Measurements from ENCODE around the gene ANKRD53. TPM values are rescaled to one million over a fixed set of nuclear protein-coding genes. Genes with fewer than 3 reads are reported as not detected.

The ANKRD53 gene, protein sequence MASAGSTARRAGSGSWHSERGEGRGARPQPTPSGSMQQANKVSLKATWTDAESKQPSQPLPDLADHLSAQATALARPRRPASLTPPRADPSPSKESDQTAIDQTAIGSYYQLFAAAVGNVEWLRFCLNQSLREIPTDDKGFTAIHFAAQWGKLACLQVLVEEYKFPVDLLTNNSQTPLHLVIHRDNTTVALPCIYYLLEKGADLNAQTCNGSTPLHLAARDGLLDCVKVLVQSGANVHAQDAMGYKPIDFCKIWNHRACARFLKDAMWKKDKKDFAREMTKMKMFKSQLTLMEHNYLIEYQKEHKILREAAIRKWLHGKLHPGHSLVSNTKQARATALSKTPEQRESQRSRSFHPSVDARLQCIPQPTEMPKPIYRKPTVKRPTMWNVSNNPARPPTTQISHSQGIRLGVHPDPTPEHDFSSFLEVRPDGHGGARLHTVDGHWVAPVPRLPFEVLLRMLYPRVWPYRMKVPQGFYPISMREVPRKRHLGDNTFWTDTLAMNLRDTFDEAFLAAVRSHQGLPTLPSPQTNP
- 0.30 TPM for total RNA-seq
- long read RNA-seq, partial matches to known transcripts, result 1 of 2 reads
- long read RNA-seq, other reads (novel, unspliced or antisense), result 1 of 2 reads

DNA sequence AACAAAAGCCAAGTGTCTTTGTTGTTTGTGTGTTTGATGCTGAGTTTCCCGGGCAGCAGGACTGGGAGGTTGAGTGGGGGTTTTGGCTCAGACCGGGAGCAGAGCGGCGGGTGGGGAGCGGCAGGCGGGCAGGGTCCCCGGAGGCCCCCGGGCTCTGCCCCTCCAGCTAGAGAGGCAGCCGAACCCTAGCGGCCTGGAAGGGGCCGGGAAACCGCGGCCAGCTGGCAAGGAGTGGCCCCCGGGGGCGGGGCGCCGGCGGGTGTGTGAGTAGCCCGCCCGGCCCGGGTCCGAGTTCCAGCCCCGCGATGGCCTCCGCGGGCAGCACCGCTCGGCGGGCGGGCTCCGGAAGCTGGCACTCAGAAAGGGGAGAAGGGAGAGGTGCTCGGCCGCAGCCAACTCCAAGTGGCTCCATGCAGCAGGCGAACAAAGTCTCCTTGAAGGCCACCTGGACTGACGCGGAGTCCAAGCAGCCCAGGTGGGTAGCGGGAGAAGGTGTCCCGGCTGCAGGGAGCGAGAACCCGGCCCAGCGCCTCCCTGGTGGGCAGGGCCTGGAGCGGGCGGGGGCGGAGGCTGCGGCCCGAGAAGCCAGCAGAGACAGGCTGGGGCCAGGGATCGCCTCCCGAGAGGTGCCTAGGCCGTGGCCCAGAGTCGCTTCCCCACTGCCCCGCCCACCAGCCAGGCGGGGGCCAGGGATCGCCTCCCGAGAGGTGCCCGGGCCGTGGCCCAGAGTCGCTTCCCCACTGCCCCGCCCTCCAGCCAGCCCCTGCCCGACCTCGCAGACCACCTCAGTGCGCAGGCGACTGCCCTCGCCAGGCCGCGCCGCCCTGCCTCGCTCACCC is at the start of gene ANKRD53:
ANKRD53 (plus strand) TSS at position 290 of the 839 bp plus-strand sequence; CDS start at position 306, 16 bp downstream.
- intact Hi-C loops (cut with DNase I), result no loop called here
- DNase-seq (peak; percentile 75), ATAC-seq (ENCODE audit: poor library complexity) (peak; percentile 79)

DNA sequence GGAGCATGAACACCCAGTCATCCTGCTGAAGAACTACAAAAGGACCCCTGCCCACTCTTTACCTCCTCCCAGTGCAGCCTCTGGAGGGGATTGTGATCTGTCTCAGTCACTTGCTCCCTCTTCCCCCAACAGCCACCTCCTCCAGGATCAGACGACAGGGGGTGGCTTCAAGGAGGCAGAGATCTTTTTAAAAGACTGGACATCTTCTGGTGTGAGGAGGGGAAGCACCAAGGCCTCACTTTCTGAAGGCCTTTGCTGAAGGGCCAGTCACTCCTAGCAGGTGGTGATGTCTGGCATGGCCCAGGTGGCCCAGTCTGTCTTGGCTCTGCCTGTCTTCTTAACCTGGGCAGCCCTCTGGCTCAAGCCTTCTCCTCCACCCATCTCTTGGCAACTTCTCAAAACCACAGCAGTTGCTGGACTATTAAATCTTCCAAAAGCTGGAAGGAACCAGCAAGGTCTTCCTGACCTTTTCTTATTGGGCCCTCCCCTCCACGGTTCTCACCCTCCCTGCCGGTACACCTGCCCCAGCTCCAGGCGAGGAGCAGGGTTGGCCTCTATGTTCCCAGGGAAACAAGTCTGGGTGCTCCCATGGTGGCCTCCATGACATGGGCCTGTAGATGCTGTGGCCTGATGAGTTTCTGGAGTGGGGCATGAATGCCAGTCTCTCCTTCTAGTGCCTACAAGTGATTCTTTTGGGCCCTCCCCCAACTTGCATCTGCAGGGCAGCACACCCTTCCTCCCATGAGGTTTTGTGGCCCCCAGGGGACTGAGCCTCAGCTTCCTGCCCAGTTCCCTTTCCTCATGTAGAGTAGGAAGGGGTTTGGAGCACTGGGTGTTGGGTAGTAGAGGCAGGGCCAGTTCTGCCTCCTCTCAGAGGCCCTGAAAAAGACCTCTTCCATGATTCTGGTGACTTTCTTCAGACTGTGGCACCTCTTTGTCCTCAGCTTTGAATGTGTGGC is 47.8 kb upstream of the ANKRD53 start:
- ATAC-seq (ENCODE audit: poor library complexity) (no peak), DNase-seq (no peak)
- intact Hi-C loops (cut with DNase I), result no loop called here

DNA sequence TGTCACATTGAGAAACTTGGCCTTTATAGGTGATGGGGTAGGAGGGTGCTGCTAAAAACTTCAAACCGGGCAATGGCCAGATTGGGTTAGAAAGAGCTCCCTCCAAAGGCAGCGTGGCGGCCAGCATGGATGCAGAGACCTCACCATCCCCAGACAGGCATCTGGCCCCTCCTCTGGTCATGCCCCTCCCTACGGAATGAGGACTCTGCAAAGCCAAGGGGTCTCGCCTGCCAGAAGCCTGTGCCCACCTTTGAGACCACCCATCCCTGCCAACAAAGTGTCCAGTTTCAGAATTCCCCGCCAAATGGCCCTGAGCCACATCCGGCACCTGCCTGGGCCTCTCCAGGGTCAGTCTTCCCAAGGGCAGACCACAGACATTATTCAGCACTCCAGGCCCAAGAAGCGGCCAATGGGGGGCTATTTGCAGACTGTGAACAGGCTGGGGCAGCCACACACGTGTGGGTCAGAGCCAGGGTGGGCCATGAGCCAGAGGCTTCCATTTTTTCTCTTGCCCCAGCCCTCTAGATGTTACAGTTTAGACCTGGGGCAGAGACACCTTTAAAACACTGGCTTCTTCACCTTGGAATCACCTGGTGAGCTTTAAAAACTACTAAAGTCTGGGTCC is 46.9 kb upstream of the ANKRD53 start:
- ATAC-seq (ENCODE audit: poor library complexity) (no peak), DNase-seq (no peak)

DNA sequence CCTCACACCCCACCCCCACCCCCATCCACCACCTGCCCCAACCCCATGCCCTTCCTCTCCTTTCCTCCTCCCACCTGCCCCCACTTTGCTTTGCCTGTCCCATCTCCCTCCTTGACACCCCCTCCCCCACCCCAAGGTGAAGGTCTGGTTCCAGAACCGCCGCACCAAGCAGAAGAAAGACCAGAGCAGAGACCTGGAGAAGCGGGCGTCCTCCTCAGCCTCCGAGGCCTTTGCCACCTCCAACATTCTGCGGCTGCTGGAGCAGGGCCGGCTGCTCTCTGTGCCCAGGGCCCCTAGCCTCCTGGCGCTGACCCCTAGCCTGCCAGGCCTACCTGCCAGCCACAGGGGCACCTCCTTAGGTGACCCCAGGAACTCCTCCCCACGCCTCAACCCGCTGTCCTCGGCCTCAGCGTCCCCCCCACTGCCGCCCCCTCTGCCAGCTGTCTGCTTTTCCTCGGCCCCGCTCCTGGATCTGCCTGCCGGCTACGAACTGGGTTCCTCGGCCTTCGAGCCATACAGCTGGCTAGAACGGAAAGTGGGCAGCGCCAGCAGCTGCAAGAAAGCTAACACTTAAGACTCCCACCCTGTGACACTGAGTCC is 45.7 kb upstream of the ANKRD53 start:
- intact Hi-C loops (cut with DNase I), result no loop called here
- ATAC-seq (ENCODE audit: poor library complexity) (no peak), DNase-seq (no peak)

More for the DNA sequence above, 46.9 kb upstream of the ANKRD53 start:
- intact Hi-C loops (cut with DNase I), result no loop called here

DNA sequence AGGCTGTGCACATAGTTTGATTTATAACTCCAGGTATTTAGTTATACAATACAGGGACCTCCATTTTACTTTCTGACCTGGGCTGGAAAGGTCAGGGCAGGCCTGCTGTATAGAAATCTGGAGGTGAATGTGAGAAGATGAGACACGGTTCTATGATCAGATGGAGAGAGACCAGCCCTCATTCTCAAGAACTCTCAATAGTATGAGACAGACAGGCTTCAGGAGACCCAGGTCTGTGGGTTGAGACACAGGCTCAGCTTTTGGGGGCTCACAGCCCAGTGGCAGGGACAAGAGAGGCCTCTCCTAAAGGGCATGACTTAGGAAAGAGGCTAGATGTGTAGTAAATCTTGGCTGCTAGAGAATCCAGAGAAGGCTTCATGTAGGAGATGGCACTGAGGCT is 43.4 kb upstream of the ANKRD53 start:
- DNase-seq, result no peak
- ATAC-seq (ENCODE audit: poor library complexity), result no peak
- intact Hi-C loops (cut with DNase I), result no loop called here

DNA sequence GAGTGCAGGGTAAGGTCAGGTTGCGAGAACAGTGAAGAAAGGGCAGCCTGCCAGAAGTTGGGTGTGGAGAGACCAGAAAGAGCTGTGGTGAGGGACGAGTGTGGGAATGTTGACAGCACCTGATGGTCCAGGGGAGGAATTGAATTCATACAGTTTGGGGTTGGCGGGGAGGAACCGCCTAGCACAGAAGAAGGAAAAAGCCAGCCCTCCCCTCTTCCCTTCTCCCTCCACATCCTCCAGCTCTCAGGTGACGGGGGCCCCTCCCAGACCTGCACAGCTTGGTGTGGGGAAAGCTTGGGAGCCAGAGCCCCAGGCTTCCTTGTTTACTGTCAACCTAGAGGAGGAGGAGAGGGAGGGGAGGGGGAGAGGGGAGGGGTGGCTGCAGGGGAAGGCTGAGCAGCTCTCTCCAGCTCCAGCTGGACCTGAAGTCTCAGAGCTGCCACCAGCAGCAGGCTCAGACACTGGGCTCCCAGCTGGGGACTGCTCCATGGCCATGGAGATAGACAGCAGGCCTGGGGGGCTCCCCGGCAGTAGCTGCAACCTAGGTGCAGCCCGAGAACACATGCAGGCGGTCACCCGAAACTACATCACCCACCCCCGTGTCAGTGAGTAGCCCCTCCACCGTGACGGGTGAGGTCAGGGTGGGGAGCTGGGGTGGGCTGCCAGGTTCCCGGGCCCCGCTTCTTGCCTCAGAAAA is 42.8 kb upstream of the ANKRD53 start, which contains the start of gene ATP6V1B1:
ATP6V1B1 (plus strand) TSS at position 433 of the 697 bp plus-strand sequence; CDS start at position 488, 55 bp downstream.
- ATAC-seq (ENCODE audit: poor library complexity) (no peak), DNase-seq (no peak)
- intact Hi-C loops (cut with DNase I), result no loop called here

DNA sequence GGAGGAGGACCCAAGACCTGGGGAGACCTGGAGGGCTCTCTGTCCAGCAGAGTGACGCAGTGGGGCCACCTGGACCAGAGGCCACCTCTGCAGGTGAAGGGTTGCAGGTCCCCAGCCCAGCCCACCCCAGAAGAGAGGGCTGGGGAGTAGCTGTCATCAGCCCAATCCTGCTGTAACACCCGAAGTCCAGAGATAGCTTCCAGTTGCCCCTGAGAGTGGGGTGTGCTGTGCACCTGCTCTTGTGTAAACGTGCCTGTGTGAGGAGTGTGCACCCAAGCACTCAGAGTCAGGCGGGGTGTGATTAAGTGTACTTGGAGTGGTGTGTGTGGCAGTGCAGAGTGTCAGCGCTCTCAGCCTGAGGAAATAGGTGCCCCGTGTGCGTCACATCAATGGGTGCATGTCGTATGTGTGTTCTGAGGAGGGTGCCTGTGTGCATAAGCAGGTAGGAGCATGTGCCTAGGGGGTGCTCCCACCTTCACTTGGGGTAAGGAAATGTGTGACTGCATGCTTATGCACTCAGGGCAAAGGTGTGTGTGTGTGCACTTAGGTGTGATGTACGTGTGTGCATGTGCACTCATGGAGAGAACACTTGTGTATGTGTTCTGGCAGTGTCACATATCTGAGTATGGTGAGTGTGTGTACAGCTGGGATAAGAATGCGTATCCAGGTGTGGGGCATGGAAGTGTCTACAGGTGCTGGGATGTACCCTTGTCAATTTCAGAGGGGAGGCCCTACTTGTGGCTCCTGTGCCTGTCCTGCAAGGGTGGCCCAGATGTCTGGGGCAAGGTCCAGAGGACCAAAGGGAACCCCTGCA is 42.1 kb upstream of the ANKRD53 start:
- ATAC-seq (ENCODE audit: poor library complexity), result no peak
- intact Hi-C loops (cut with DNase I), result no loop called here
- no peak for DNase-seq

DNA sequence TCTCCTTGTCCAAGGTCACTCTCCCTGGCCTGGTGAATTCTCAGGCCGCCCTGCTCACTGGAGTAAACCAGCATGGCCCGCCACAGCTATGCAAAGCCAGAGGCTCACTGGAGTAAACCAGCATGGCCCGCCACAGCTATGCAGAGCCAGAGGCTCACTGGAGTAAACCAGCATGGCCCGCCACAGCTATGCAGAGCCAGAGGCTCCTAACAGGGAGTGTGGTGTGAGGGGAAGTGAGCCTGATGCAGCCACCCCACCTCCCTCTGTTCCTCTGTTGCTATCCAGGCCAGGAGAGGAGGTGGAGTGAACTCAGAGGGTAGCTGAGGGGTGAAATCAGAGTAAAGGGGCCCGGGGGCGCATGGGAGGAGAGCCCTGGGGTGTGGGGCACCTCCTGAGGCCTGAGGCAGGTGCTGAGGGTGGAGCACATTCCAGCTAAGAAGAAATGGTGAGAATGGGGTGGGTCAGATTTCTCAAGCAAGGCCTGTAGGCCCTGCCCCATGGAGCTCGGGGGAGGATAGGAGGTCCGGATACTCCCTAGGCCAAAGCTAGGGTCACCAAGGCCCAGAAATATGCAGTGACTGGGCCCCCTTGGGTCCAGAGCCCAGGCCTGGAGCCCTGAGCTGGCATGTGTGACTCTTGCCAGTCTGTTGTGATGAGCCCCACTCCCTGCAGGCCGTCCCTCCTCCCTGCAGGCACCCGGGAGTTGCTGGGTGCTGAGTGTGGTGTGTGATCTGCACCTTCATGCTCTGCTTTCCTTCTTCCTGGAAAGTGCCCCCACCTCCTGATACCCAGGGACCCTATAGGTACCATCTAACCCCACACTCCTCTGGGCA is 41.2 kb upstream of the ANKRD53 start:
- intact Hi-C loops (cut with DNase I), result no loop called here
- no peak for DNase-seq
- ATAC-seq (ENCODE audit: poor library complexity), result no peak

DNA sequence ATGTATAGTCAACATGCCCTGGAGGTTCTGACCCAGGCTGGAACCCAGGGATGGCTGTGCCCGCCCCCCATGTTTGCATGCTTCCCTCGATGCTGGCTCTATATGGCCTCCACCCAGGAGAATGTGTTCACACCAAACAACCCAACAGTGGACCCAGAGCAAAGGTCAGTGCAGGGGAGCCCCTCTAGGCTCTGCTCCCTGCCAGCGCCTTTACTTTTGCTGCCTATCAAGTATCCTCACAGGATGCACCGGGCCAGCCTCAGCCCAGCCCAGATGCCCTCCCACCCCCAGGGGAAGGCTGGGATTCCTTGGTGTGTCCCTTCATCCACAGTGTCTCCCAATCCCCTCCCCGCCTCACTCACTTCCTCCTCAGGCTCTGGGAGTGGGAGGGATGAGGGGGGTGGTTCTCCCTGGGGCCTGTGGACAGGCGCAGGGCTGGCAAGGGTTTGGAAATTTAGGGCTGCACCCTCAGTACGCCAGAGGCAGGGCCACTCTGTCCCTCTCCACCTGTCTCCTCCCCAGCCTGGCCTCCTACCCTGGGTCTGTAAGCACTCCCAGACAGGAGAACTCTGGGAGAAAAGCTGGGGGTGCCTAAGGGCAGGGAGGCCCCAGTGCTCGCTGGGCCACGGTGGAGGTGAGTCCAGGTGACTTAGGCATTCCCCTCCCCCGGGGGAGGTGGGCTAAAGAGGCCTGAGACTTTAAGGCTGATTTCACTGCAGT is 40.4 kb upstream of the ANKRD53 start:
- DNase-seq (no peak), ATAC-seq (ENCODE audit: poor library complexity) (no peak)
- intact Hi-C loops (cut with DNase I), result no loop called here

DNA sequence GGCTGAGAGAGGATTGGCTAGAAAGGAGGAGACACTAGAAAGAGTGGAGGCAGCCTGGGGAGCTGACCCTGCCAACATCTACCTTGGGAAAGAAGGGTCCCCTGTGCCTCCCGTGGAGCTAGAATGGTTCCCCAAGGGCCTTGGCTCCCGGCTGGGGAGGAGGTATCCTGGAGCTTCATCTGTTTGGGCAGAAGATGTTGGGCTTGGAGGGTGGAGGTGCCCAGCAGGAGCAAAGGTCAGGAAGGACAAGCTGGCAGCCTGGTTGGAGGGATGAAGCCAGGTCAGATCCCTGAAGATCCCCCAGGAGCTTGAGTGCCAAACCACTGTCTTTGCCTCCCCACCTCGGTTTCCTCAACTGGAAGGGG is 39.9 kb upstream of the ANKRD53 start:
- intact Hi-C loops (cut with DNase I), result no loop called here
- DNase-seq (no peak), ATAC-seq (ENCODE audit: poor library complexity) (no peak)

DNA sequence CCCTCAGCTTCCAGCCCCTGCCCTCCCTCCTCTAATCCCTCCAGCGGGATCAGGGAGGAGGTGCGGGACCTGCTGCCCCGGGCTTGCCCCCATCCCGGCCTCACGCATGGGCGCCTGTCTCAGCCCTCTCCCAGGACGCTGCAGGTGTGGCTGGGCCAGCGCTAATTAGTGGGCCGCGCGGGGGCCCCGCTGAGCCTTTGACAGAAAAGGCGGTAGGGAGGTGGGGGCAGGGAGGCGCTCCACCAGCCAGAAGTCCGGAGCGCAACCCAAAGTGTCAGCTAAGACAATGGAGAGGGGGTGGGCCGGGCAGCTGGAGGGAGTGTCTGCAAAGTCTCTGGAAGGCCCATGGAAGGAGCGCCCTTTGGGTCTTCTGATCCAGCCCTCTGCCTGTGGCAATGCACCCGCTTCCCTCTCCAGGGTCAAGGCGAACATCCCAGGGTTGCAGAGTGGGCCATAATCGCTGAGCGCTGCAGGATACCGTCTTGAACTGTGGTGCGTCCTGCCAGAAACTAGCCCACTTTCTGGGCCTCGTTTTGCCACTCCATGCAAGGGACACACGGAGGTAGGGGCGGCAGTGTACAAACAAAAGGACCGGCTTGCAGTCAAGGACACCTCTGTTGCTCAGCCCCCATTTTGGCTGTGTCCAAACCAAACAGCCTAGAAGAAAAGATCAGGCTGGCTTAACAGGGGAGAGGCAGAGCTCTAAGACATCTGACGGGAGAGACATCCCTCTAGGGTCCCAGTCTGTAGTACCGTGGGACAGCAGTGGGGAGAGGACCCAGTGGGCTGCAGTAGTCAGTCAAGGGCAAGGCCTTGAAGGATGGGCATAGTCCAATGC is 39.2 kb upstream of the ANKRD53 start:
- DNase-seq (no peak), ATAC-seq (ENCODE audit: poor library complexity) (no peak)
- intact Hi-C loops (cut with DNase I), result no loop called here

DNA sequence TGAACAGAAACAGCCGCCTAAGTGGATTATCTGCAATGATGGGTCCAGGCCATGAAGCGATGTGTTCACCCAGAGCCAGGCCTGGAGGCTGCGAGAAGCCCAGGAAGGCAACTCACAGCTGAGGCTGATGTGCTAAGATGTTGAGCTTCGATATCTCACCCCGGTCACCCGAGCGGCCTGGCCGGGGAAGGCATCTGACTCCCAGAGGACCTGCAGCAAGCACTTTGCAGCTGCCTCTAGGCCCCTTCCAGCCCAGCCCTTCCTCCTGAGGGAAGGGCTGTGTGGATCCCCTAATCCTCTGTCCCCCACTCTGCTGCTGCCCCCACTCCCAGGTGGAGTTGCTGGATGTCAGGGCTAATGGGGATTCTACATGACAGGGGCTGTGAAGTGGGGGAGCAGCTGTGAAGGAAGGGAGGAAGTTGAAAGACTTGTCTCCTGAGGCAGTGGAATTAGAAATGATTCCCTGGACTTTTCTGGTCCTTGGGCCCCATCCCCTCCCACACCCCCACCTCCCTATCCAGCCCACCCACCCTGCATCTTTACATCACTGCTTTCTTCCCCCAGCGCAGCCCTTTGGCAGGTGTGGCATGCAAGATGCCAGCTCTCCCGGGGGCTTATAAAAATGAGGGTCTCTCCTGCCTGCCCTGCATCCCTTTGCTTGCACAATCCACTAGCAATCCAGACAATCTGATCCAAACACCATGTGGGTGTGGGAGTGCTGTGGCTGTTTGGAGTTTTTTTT is 38.4 kb upstream of the ANKRD53 start:
- ATAC-seq (ENCODE audit: poor library complexity) (no peak), DNase-seq (no peak)
- intact Hi-C loops (cut with DNase I), result loop anchor here (10.0 kb wide), 1 partner anchor 145 kb away; the partner anchor contains the start of gene FIGLA

DNA sequence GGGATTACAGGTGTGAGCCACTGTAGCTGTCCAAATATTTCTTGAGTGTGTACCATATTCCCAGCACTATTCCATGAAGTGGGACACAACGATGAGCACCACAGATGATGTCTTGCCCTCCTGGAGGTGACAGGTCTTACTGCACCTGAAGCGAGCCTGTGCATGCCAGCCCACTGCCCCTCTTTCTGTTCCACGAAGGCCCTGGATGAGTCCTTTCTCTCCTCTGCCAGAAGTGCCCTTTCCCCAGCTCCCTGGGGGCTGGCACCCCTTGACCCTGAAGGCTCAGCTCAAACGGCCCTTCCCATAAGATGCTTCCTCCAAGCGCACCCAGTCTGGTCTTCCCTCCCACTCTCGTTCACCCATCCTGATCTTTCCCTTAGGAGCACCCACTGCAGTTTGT is 37.2 kb upstream of the ANKRD53 start:
- intact Hi-C loops (cut with DNase I), result loop anchor here (10.0 kb wide), 1 partner anchor 146 kb away; the partner anchor contains the start of gene FIGLA
- ATAC-seq (ENCODE audit: poor library complexity), result no peak
- no peak for DNase-seq
